Activated T-cell treated with anti-CD3 and anti-CD28 coated beads, Interleukin-2, amount 50 U/mL, for 72 hours (primary cell): ENCODE data around the gene CD226. TPM values are rescaled to one million over a fixed set of nuclear protein-coding genes. Genes with fewer than 3 reads are reported as not detected.
"Not testable (repeated sequence)": the region's sequence is repeated elsewhere in the genome, so short reads cannot be mapped to it uniquely, and the experiment has no call there.

Experiments
- ATAC-seq, 2 donors: fragments of 150-1000 bp; cut with Tn5 transposase; replicated peaks in 1 of 2; 2 replicates each; pipeline ENCODE4 v1.10.0; 2021; ENCODE audit warnings: moderate library complexity in 2 of 2, mild to moderate bottlenecking in 1 of 2
- DNase-seq, 2 donors: peaks; one replicate each; pipeline ENCODE4 v3.0.0; 2021 to 2022; ENCODE audit warnings: mixed read lengths in 1 of 2
- H3K27ac Mint-ChIP-seq: one replicate; pipeline ENCODE4 v1.8.0; 2022; ENCODE audit warnings: mild to moderate bottlenecking, moderate library complexity, mixed read lengths
- H3K27me3 Mint-ChIP-seq: one replicate; pipeline ENCODE4 v1.8.0; 2022; ENCODE audit warnings: low read depth, mixed read lengths
- H3K36me3 Mint-ChIP-seq, 2 donors: one replicate each; pipeline ENCODE4 v1.8.0; 2022; ENCODE audit warnings: mixed read lengths in 2 of 2, mild to moderate bottlenecking in 1 of 2; ENCODE audit not compliant: insufficient read depth in 2 of 2
- H3K4me1 Mint-ChIP-seq: one replicate; pipeline ENCODE4 v1.8.0; 2022; ENCODE audit warnings: low read depth, mixed read lengths
- H3K4me3 Mint-ChIP-seq, 2 donors: one replicate each; pipeline ENCODE4 v1.8.0; 2022; ENCODE audit warnings: mild to moderate bottlenecking in 2 of 2, mixed read lengths in 2 of 2, moderate library complexity in 2 of 2
- H3K9me3 Mint-ChIP-seq, 2 donors: one replicate each; pipeline ENCODE4 v1.8.0; 2022; ENCODE audit warnings: mixed read lengths in 2 of 2
- total RNA-seq, 2 donors: library from RNA; stranded (reverse); gene quantifications; one replicate each; pipeline ENCODE4 v1.2.3, GENCODE V29; 2022

Gene CD226
- total RNA-seq, 2 donors from 2014 or later: 73.7 to 81.8 TPM

GRCh38 chr18:69841117-69841516 is 106.6 kb downstream of the CD226 start:
- no peaks in the 10 kb centered on the region for H3K27me3 Mint-ChIP-seq
- no peak for DNase-seq
- no peak overlapping the region for H3K4me3 Mint-ChIP-seq
- ATAC-seq: no peak
- H3K36me3 Mint-ChIP-seq: no peaks in the 10 kb centered on the region
- H3K9me3 Mint-ChIP-seq: no peaks in the 10 kb centered on the region
- no peak overlapping the region for H3K27ac Mint-ChIP-seq
- H3K4me1 Mint-ChIP-seq: no peaks in the 10 kb centered on the region

GRCh38 chr18:69840445-69840844 is 107.2 kb downstream of the CD226 start:
- no peak overlapping the region for H3K27ac Mint-ChIP-seq
- ATAC-seq: no peak
- no peaks in the 10 kb centered on the region for H3K36me3 Mint-ChIP-seq

DNA sequence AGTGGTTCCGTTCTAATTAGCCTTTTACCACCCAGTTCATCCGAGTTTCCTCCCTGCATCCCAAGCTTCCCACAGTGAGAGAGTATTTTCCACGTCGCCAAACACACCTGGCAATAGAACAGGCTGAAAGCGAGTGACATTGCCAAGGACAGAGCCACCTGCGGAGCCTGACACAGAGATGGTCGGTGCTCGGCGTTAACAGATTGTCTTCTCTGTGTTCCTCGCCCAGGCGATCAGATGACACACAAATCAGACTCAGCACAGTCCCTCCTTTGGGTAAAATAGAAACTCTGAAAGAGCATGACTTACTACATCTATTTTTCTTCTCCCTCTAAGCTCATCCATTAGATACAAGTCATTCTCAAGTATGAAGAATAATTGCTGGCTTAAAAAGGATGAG is 107.7 kb downstream of the CD226 start:
- Mint-ChIP-seq H3K9me3 (no peaks in the 10 kb centered on the region), H3K4me3 (no peak overlapping the region), H3K27ac (no peak overlapping the region), H3K36me3 (no peaks in the 10 kb centered on the region), H3K27me3 (no peaks in the 10 kb centered on the region), H3K4me1 (no peaks in the 10 kb centered on the region)
- ATAC-seq (no peak), DNase-seq (no peak)

More at GRCh38 chr18:69840445-69840844, 107.2 kb downstream of the CD226 start:
- Mint-ChIP-seq H3K4me1 (no peaks in the 10 kb centered on the region), H3K27me3 (no peaks in the 10 kb centered on the region), H3K4me3 (no peak overlapping the region), H3K9me3 (no peaks in the 10 kb centered on the region)
- no peak for DNase-seq

DNA sequence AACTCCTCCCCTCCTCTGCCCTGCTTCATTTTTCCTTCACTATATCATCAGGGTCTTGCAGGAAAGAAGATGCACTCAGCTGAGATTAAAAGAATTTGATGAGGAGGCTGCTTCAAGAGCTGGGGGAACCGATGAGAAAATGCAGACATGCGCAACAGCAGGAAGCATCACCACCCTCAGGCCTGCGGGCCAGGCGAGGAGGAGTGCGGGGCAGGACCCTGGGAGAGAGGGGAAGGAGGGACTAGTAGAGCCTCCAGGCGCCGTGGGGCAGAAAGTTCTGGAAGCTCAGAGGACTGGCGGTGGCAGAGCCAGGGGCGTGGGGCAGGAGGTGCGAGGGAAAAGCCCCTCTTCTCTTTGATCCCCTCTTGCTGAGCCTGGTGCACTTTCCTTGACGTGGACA is 108.2 kb downstream of the CD226 start:
- no peaks in the 10 kb centered on the region for H3K9me3 Mint-ChIP-seq
- peak in 1 of 2 donors; percentile 14 for ATAC-seq
- DNase-seq: no peak
- H3K36me3 Mint-ChIP-seq: peaks cover 0 to 3% of the 10 kb centered on the region in 2 donors
- H3K27me3 Mint-ChIP-seq: no peaks in the 10 kb centered on the region
- no peaks in the 10 kb centered on the region for H3K4me1 Mint-ChIP-seq
- H3K27ac Mint-ChIP-seq: no peak overlapping the region
- no peak overlapping the region for H3K4me3 Mint-ChIP-seq

DNA sequence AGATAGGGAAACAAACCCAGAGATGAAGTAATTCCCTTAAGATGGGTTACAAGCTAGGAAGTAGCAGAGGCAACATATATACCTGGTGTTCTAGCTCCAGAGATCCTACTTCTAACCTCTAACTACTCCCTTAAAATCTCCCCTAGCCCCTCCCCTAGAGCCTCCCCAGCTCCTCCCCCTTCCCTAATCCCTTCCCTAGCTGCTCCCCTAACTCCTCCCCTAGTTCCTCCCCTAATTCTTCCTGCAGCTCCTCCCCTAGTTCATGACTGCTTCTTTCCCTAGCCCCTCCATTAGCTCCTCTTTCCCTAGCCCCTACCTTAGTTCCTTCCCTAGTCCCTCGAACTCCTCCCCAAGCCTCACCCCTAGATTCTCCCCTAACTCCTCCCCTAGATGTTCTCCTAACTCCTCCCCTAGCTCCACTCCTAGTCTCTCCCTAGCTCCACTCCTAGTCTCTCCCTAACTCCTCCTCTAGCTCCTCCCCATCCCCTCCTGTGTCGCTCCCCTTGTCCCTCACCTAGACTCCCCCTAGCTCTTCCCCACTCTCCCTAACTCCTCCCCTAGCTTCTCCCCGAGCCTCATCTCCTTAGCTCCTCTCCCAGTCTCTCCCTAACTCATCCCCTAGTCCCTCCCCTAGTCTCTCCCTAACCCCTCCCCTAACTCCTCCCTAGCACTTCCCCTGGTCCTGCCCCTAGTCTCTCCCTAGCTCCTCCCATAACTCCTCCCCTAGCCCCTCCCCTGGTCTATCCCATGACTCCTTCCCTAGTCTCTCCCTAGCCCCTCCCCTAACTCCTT is 108.9 kb downstream of the CD226 start:
- Mint-ChIP-seq H3K4me3 (no peak overlapping the region), H3K27me3 (no peaks in the 10 kb centered on the region), H3K9me3 (no peaks in the 10 kb centered on the region), H3K27ac (peak overlapping the region; percentile 63), H3K4me1 (no peaks in the 10 kb centered on the region), H3K36me3 (peaks cover 3% of the 10 kb centered on the region in 2 donors)
- ATAC-seq: peak; percentile 56 to 57
- peak in 1 of 2 donors; percentile 2 for DNase-seq

GRCh38 chr18:69838003-69838402 is 109.7 kb downstream of the CD226 start:
- Mint-ChIP-seq H3K9me3 (no peaks in the 10 kb centered on the region), H3K27me3 (no peaks in the 10 kb centered on the region), H3K4me3 (no peak overlapping the region), H3K4me1 (no peaks in the 10 kb centered on the region), H3K36me3 (peaks cover 3% of the 10 kb centered on the region in 2 donors), H3K27ac (no peak overlapping the region)
- DNase-seq (no peak), ATAC-seq (no peak)

- not testable (repeated sequence) for H3K27ac Mint-ChIP-seq, ATAC-seq, H3K36me3 Mint-ChIP-seq, H3K27me3 Mint-ChIP-seq, DNase-seq, H3K4me3 Mint-ChIP-seq, H3K4me1 Mint-ChIP-seq, H3K9me3 Mint-ChIP-seq
Measured at GRCh38 chr18:69834980-69835379, 112.7 kb downstream of the CD226 start.

GRCh38 chr18:69830189-69830588 is 117.5 kb downstream of the CD226 start:
- Mint-ChIP-seq H3K4me1 (no peaks in the 10 kb centered on the region), H3K36me3 (peaks cover 9 to 10% of the 10 kb centered on the region in 2 donors), H3K9me3 (no peaks in the 10 kb centered on the region), H3K27ac (no peak overlapping the region), H3K4me3 (no peak overlapping the region), H3K27me3 (no peaks in the 10 kb centered on the region)
- ATAC-seq (no peak), DNase-seq (no peak)

GRCh38 chr18:69820538-69820937 is 127.1 kb downstream of the CD226 start:
- no peaks in the 10 kb centered on the region for H3K4me1 Mint-ChIP-seq
- no peak overlapping the region for H3K4me3 Mint-ChIP-seq
- no peak for DNase-seq
- peaks cover 2% of the 10 kb centered on the region in 2 donors for H3K9me3 Mint-ChIP-seq
- no peak overlapping the region for H3K27ac Mint-ChIP-seq
- H3K36me3 Mint-ChIP-seq: peaks cover 0 to 5% of the 10 kb centered on the region in 2 donors
- no peaks in the 10 kb centered on the region for H3K27me3 Mint-ChIP-seq
- ATAC-seq: no peak

DNA sequence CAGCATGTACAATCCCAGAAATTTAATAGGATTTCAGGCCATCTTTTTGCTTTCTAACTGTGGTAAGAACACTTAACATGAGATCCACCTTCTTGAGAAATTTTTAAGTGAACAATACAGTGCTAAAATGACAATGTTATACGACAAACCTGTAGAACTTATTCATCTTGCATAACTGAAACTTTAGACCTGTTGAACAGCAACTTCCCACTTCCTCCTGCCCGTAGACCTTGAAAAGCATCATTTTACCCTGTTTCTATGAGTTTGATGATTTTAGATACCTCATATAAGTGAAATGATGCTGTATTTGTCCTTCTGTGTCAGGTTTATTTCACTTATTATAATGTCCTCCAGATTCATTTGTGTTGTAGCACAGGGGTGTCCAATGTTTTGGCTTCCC is 128.2 kb downstream of the CD226 start:
- Mint-ChIP-seq H3K27ac (no peak overlapping the region), H3K9me3 (peaks cover 2% of the 10 kb centered on the region in 2 donors), H3K4me1 (no peaks in the 10 kb centered on the region), H3K4me3 (no peak overlapping the region), H3K36me3 (peaks cover 0 to 5% of the 10 kb centered on the region in 2 donors), H3K27me3 (no peaks in the 10 kb centered on the region)
- ATAC-seq (no peak), DNase-seq (no peak)

GRCh38 chr18:69817335-69817940 is 130.2 kb downstream of the CD226 start:
- Mint-ChIP-seq H3K27ac (no peak overlapping the region), H3K9me3 (peaks cover 0 to 2% of the 10 kb centered on the region in 2 donors), H3K4me3 (no peak overlapping the region), H3K27me3 (no peaks in the 10 kb centered on the region), H3K36me3 (peaks cover 0 to 1% of the 10 kb centered on the region in 2 donors), H3K4me1 (no peaks in the 10 kb centered on the region)
- no peak for ATAC-seq
- no peak for DNase-seq

DNA sequence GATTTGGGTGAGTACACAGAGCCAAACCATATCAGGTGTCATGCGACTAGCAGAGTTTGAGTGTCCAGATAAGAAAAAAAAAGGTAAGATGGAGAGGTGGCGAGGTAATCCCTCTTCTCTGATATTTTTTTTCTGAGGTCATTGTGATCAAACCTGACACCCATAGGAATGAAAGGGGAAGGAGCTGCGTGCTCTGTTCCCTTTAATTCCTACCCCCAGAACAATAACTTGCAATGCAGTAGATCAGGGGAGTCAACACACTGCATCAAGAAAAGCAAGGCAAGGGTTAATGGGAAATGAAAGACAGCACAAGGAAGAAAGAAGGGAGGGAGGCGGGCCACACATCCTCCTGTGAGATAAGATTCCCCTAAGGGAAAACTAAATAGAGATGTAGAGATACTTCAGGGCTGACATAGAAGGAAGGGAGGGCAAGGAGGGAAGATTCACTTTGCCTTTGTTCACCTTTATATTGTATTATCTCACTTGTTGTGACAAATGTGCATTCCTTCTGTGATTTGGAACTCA is 132.8 kb downstream of the CD226 start:
- peaks cover under 1 to 3% of the 10 kb centered on the region in 2 donors for H3K36me3 Mint-ChIP-seq
- no peaks in the 10 kb centered on the region for H3K27me3 Mint-ChIP-seq
- no peak overlapping the region for H3K27ac Mint-ChIP-seq
- no peak overlapping the region for H3K4me3 Mint-ChIP-seq
- ATAC-seq (no peak), DNase-seq (no peak)
- H3K4me1 Mint-ChIP-seq: no peaks in the 10 kb centered on the region
- H3K9me3 Mint-ChIP-seq: peaks cover 0 to 3% of the 10 kb centered on the region in 2 donors

GRCh38 chr18:69813559-69813958 is 134.1 kb downstream of the CD226 start:
- Mint-ChIP-seq H3K27ac (no peak overlapping the region), H3K9me3 (peaks cover 0 to 3% of the 10 kb centered on the region in 2 donors), H3K36me3 (peaks cover 3 to 4% of the 10 kb centered on the region in 2 donors), H3K27me3 (no peaks in the 10 kb centered on the region), H3K4me3 (no peak overlapping the region), H3K4me1 (no peaks in the 10 kb centered on the region)
- ATAC-seq: no peak
- DNase-seq: no peak
